Hepatocyte (in vitro differentiated cells): ENCODE results near the gene EFCAB6.

ENCODE experiments used
- CTCF ChIP-seq: fragments of 200-600 bp; sonication (generic); IDR thresholded peaks from 2 replicates; pipeline ENCODE4 v1.5.1; 2016; ENCODE audit warnings: antibody characterized with exemption, mild to moderate bottlenecking; ENCODE audit not compliant: poor library complexity
- EZH2 ChIP-seq: fragments of 200-600 bp; sonication (generic); IDR thresholded peaks from 2 replicates; pipeline ENCODE4 v1.6.1; 2016; ENCODE audit warnings: antibody characterized with exemption, mild to moderate bottlenecking, borderline replicate concordance

GRCh38 chr22:43777286-43777685, 34.8 kb downstream of the EFCAB6 start:
- TF ChIP-seq CTCF (no peak), EZH2 (no peak)
